GM12878 (cell line): Measurements from ENCODE around the gene PPIL6. TPM values are rescaled to one million over a fixed set of nuclear protein-coding genes. Genes with fewer than 3 reads are reported as not detected.
"Not testable (repeated sequence)": the region's sequence is repeated elsewhere in the genome, so short reads cannot be mapped to it uniquely, and the experiment has no call there.

Experiments
- ATAC-seq: fragments of 200-7000 bp; cut with Tn5 transposase; 3 replicates; pipeline ENCODE4 v1.9.1; 2020; ENCODE audit warnings: mild to moderate bottlenecking, moderate library complexity
- BruUV-seq: library from RNA; stranded (reverse); fragments of 400-500 nt; replicated peaks from 2 replicates; lab custom pipeline; 2021; lab: Mats Ljungman, UMichigan
- CTCF ChIA-PET: fragments of 300-600 bp; sonication (Branson Sonifier 250); formaldehyde crosslinking; extraction: SDS; loops from one replicate; lab custom pipeline; 2021; ENCODE audit warnings: inconsistent platforms; lab: Yijun Ruan, JAX
- POLR2A ChIA-PET: fragments of 350-600 bp; formaldehyde crosslinking; extraction: SDS; loops from one replicate; lab custom pipeline; 2021; ENCODE audit warnings: inconsistent platforms; lab: Charles Lee
- RAD21 ChIA-PET: fragments of 300-600 bp; sonication (Branson Sonifier 250); formaldehyde crosslinking; loops from one replicate; lab custom pipeline; 2023; ENCODE audit warnings: antibody characterized with exemption; ENCODE audit not compliant: unreplicated experiment; lab: Charles Lee
- SMC1A ChIA-PET: fragments of 300-600 bp; sonication (Branson Sonifier 250); formaldehyde crosslinking; loops from one replicate; lab custom pipeline; 2023; ENCODE audit not compliant: unreplicated experiment, uncharacterized antibody; lab: Charles Lee
- DNase-seq: peaks from one replicate; pipeline ENCODE4 v3.0.0-alpha.2; 2011; ENCODE audit warnings: low read depth, low spot score
- FAIRE-seq: peaks from 3 replicates; lab custom pipeline; 2011; peaks lifted over from hg19 to GRCh38; lab: Jason Lieb, UNC
- H2AFZ ChIP-seq: 2 replicates; pipeline ENCODE4 v1.6.0; 2011; ENCODE audit warnings: low read depth, low read length, control low read depth; ENCODE audit not compliant: control insufficient read depth
- H3K27ac ChIP-seq: 2 replicates; pipeline ENCODE4 v1.5.1; 2011; ENCODE audit warnings: control low read depth; ENCODE audit not compliant: control insufficient read depth, insufficient read depth
- H3K27me3 ChIP-seq, 2 experiments: replicated peaks in 1 of 2; 2 replicates each; pipeline versions ENCODE4 v1.6.0 to v1.6.1; 2011; ENCODE audit warnings: low read length in 1 of 2; ENCODE audit not compliant: control insufficient read depth in 2 of 2, insufficient read depth in 2 of 2
- H3K36me3 ChIP-seq, 2 experiments: 2 replicates each; pipeline ENCODE4 v1.5.1; 2011; ENCODE audit warnings: low read length in 1 of 2; ENCODE audit not compliant: control insufficient read depth in 2 of 2, insufficient read depth in 2 of 2
- H3K4me1 ChIP-seq: 2 replicates; pipeline ENCODE4 v1.6.1; 2011; ENCODE audit warnings: mild to moderate bottlenecking, low read length, moderate library complexity, mixed read lengths; ENCODE audit not compliant: control insufficient read depth, insufficient read depth
- H3K4me2 ChIP-seq: 2 replicates; pipeline ENCODE4 v1.6.0; 2011; ENCODE audit warnings: control low read depth; ENCODE audit not compliant: control insufficient read depth, insufficient read depth
- H3K4me3 ChIP-seq: fragments of 200-600 bp; sonication (generic); 2 replicates; pipeline ENCODE4 v1.5.1; 2016
- H3K79me2 ChIP-seq: 2 replicates; pipeline ENCODE4 v1.6.0; 2011; ENCODE audit warnings: low read length; ENCODE audit not compliant: control insufficient read depth, insufficient read depth
- H3K9ac ChIP-seq: 2 replicates; pipeline ENCODE4 v1.8.0; 2011; ENCODE audit warnings: low read length, control low read depth, mixed read lengths; ENCODE audit not compliant: control insufficient read depth, insufficient read depth
- H3K9me3 ChIP-seq: replicated peaks from 3 replicates; pipeline ENCODE4 v1.5.1; 2011; ENCODE audit warnings: mild to moderate bottlenecking, low read length; ENCODE audit not compliant: control insufficient read depth, insufficient read depth
- H4K20me1 ChIP-seq: 2 replicates; pipeline ENCODE4 v1.6.0; 2011; ENCODE audit not compliant: control insufficient read depth, insufficient read depth
- BACH1 ChIP-seq: fragments of 450-650 bp; IDR thresholded peaks from 2 replicates; pipeline ENCODE4 v1.6.1; 2017; ENCODE audit warnings: mild to moderate bottlenecking, borderline replicate concordance
- CHD4 ChIP-seq: fragments of 200-600 bp; sonication (generic); IDR thresholded peaks from 2 replicates; pipeline ENCODE4 v1.6.1; 2016; ENCODE audit warnings: mild to moderate bottlenecking
- EP300 ChIP-seq, 2 experiments: fragments of 150-350 bp in 1 of 2; IDR thresholded peaks; 2 replicates each; pipeline ENCODE4 v1.6.1; 2011 to 2012; ENCODE audit warnings: low read depth in 2 of 2, low read length in 2 of 2, borderline replicate concordance in 1 of 2, improper control_type of control experiment in 1 of 2, inconsistent platforms in 1 of 2; ENCODE audit not compliant: control insufficient read depth in 1 of 2
- NR2C2 ChIP-seq: IDR thresholded peaks from 2 replicates; pipeline ENCODE4 v1.6.1; 2011; ENCODE audit warnings: borderline replicate concordance, low read depth; ENCODE audit not compliant: control insufficient read depth, insufficient read length
- POLR2AphosphoS2 ChIP-seq: IDR thresholded peaks from 2 replicates; pipeline ENCODE4 v1.6.1; 2011; ENCODE audit warnings: low read depth, mild to moderate bottlenecking, low read length, improper control_type of control experiment, moderate library complexity
- STAT1 ChIP-seq: fragments of 450-650 bp; conservative IDR thresholded peaks from 2 replicates; pipeline ENCODE4 v1.6.1; 2014; ENCODE audit warnings: antibody characterized with exemption, mild to moderate bottlenecking
- ZNF24 ChIP-seq: fragments of 450-650 bp; IDR thresholded peaks from 2 replicates; pipeline ENCODE4 v1.6.1; 2017; ENCODE audit warnings: antibody characterized with exemption, mild to moderate bottlenecking
- ZZZ3 ChIP-seq: IDR thresholded peaks from 2 replicates; pipeline ENCODE4 v1.6.1; 2011; ENCODE audit warnings: low read depth; ENCODE audit not compliant: control insufficient read depth, insufficient read length
- WGBS: methylation state at CpG from one replicate; pipeline ENCODE4 v1.1.6; 2016; ENCODE audit warnings: low lambda C conversion rate; ENCODE audit not compliant: insufficient replicate concordance, insufficient coverage; ENCODE audit errors: missing lambda C conversion rate; 5-methylcytosine and 5-hydroxymethylcytosine counted together
- in situ Hi-C: fragments of 300-500 bp; cut with MboI; formaldehyde crosslinking; loops from 9 replicates; pipeline ENCODE4 v1.14.3; 2018; ENCODE audit warnings: mixed read lengths
- intact Hi-C: fragments of 100-400 bp; cut with micrococcal nuclease; formaldehyde crosslinking; loops from one replicate; pipeline ENCODE4 v1.14.2; 2022; ENCODE audit not compliant: unreplicated experiment
- polyA plus RNA-seq, 11 experiments: library from polyadenylated mRNA; depleted of rRNA in 4 of 11; unstranded in 6 of 11; stranded (reverse) in 5 of 11; fragments of >200 nt; fragmentation: Nextera tagmentation in 4 of 11; fragmentation: Illumina TruSeq in 1 of 11; extraction: Ambion mirVana in 4 of 11; extraction: Trizol in 1 of 11; gene quantifications; 1 replicate in 1 of 11; 2 replicates in 10 of 11; pipeline versions ENCODE4 v1.2.1 to v1.2.3, GENCODE V29; 2011 to 2016; ENCODE audit warnings: inconsistent platforms in 2 of 11, missing spikeins in 2 of 11, low read depth in 1 of 11
- total RNA-seq, 4 experiments: library from RNA; depleted of rRNA in 3 of 4; stranded (reverse); fragments of >200 nt in 3 of 4; fragmentation: Illumina TruSeq in 1 of 4; extraction: Trizol in 1 of 4; gene quantifications; 2 replicates each; pipeline versions ENCODE4 v1.2.1 to v1.2.3, GENCODE V29; 2013 to 2021

Gene PPIL6
- total and polyA plus RNA-seq, 10 of the 15 experiments (the other 5 are each of a cell fraction or from before 2014, with no cell fraction given): 0.01 to 0.26 (median 0.12) TPM; not detected in 5

- no peak overlapping the region for H3K9ac ChIP-seq
- FAIRE-seq (no peak), ATAC-seq (no peak), DNase-seq (no peak)
- H4K20me1 ChIP-seq: no peaks in the 10 kb centered on the region
- intact Hi-C loops (loop anchor here (5.0 kb wide), 1 partner anchor 1412 kb away; the partner anchor contains the start of gene SEC63), in situ Hi-C loops (no loop called here)
- ChIA-PET RAD21 (interaction anchor here (1.5 kb wide), 1 partner anchor 13 kb away, joined by 5 read pairs; no protein-coding TSS in a partner anchor), CTCF (interaction anchor here (0.5 to 1.6 kb wide), 4 partner anchors 8 to 829 kb away, joined by 3 to 6 read pairs (median 4); no protein-coding TSS in a partner anchor), POLR2A (no interaction called here), SMC1A (interaction anchor here (0.6 to 5.0 kb wide), 6 partner anchors 9 to 1074 kb away, joined by 3 to 63 read pairs (median 4); partner anchors contain the start of gene CD164)
- BruUV-seq: no TSS peak
- no peaks in the 10 kb centered on the region for H3K27me3 ChIP-seq
- 99% methylated on average over 4 of the region's 4 CpGs for WGBS
- H3K27ac ChIP-seq: no peak overlapping the region
- no peak overlapping the region for H3K4me2 ChIP-seq
- peaks cover 40% of the 10 kb centered on the region for H3K79me2 ChIP-seq
- H3K4me3 ChIP-seq: no peak overlapping the region
- H2AFZ ChIP-seq: no peak overlapping the region
- H3K9me3 ChIP-seq: peaks cover 4% of the 10 kb centered on the region; the same call in 2 of the 3 replicates
- peaks cover 28% of the 10 kb centered on the region for H3K4me1 ChIP-seq
- H3K36me3 ChIP-seq: peaks cover 2 to 45% of the 10 kb centered on the region in 2 experiments
- no peak for TF ChIP-seq NR2C2
- no peak for TF ChIP-seq BACH1
- no peak for TF ChIP-seq ZNF24
- TF ChIP-seq CHD4: no peak
- no peak for TF ChIP-seq EP300 (IDR thresholded peaks at IDR 0.05; ENCODE audit: borderline replicate concordance in 1 of 2, control insufficient read depth in 1 of 2, low read depth in 2 of 2, low read length in 2 of 2)
- TF ChIP-seq STAT1: no peak
- no peak for TF ChIP-seq ZZZ3
- no peak for TF ChIP-seq POLR2AphosphoS2
Measured at GRCh38 chr6:109369728-109370127, 70.7 kb downstream of the PPIL6 start.

GRCh38 chr6:109364382-109365078 is 75.9 kb downstream of the PPIL6 start:
- peaks cover 8 to 50% of the 10 kb centered on the region in 2 experiments for H3K36me3 ChIP-seq
- intact Hi-C loops, BruUV-seq: not testable (repeated sequence)

More at GRCh38 chr6:109364382-109365078, 75.9 kb downstream of the PPIL6 start:
- 88% methylated on average over 5 of the region's 5 CpGs for WGBS
- H3K4me3 ChIP-seq, H3K9ac ChIP-seq, DNase-seq, H4K20me1 ChIP-seq, H3K4me1 ChIP-seq, H3K27me3 ChIP-seq, H2AFZ ChIP-seq, in situ Hi-C loops, H3K79me2 ChIP-seq, FAIRE-seq, POLR2A ChIA-PET, H3K9me3 ChIP-seq, H3K4me2 ChIP-seq, ATAC-seq, H3K27ac ChIP-seq: not testable (repeated sequence)
- RAD21 ChIA-PET: interaction anchor here (0.6 to 1.2 kb wide), 2 partner anchors 18 to 1580 kb away, joined by 3 to 5 read pairs; partner anchors contain the start of gene CD164
- CTCF ChIA-PET: interaction anchor here (1.2 kb wide), 1 partner anchor 15 kb away, joined by 3 read pairs; no protein-coding TSS in a partner anchor
- SMC1A ChIA-PET: interaction anchor here (1.2 kb wide), 1 partner anchor 18 kb away, joined by 6 read pairs; the partner anchor contains the start of gene CD164
